HCT116 (cell line): ENCODE results near the gene ZNF423. TPM values are rescaled to one million over a fixed set of nuclear protein-coding genes. Genes with fewer than 3 reads are reported as not detected.

Experiments
- ATAC-seq: fragments of 200-7000 bp; cut with Tn5 transposase; 2 replicates; pipeline ENCODE4 v1.9.1; 2020; ENCODE audit warnings: mild to moderate bottlenecking, moderate library complexity
- BruUV-seq: library from RNA; stranded (reverse); fragments of 400-500 nt; replicated peaks from 2 replicates; lab custom pipeline; 2021; lab: Mats Ljungman, UMichigan
- CTCF ChIA-PET: fragments of 300-600 bp; sonication (Branson Sonifier 250); formaldehyde crosslinking; loops from one replicate; lab custom pipeline; 2021; ENCODE audit warnings: antibody characterized with exemption; lab: Charles Lee
- POLR2A ChIA-PET: fragments of 300-600, 350-600 bp; sonication (Branson Sonifier 250); formaldehyde crosslinking; loops from one replicate; lab custom pipeline; 2021; ENCODE audit warnings: antibody characterized with exemption; lab: Charles Lee
- RAD21 ChIA-PET, 2 experiments: fragments of 300-600 bp; sonication (Branson Sonifier 250); formaldehyde crosslinking; loops; one replicate each; lab custom pipeline; 2023; ENCODE audit warnings: low total read pairs in 2 of 2; ENCODE audit not compliant: uncharacterized antibody in 2 of 2, unreplicated experiment in 2 of 2, low non-redundant PET in 1 of 2; lab: Charles Lee
- DNase-seq: peaks from one replicate; pipeline ENCODE4 v3.0.0-alpha.2; 2010; ENCODE audit warnings: low read depth, low spot score
- H2AFZ ChIP-seq: fragments of 200-600 bp; shearing (Covaris generic), sonication (generic); 2 replicates; pipeline ENCODE4 v1.6.1; 2017; ENCODE audit warnings: low read depth, mixed run types, mixed read lengths, antibody characterized with exemption, low read length; ENCODE audit not compliant: poor library complexity, severe bottlenecking
- H3K27ac ChIP-seq: 2 replicates; pipeline ENCODE4 v1.5.1; 2012; ENCODE audit warnings: low read depth, low read length
- H3K27me3 ChIP-seq: fragments of 200-600 bp; sonication (generic); 2 replicates; pipeline ENCODE4 v1.6.1; 2016; ENCODE audit warnings: mixed run types, low read length, mixed read lengths; ENCODE audit not compliant: insufficient read depth
- H3K36me3 ChIP-seq, 2 experiments: fragments of 200-500 bp in 1 of 2; fragments of 200-600 bp in 1 of 2; sonication (Bioruptor generic) in 1 of 2; sonication (generic) in 1 of 2; 2 replicates each; pipeline versions ENCODE4 v1.5.1 to v1.6.1; 2014 to 2016; ENCODE audit warnings: low read length in 2 of 2, inconsistent platforms in 1 of 2, mixed read lengths in 1 of 2, mixed run types in 1 of 2; ENCODE audit not compliant: insufficient read depth in 2 of 2, control insufficient read depth in 1 of 2
- H3K4me1 ChIP-seq, 2 experiments: fragments of 200-600 bp in 1 of 2; sonication (generic) in 1 of 2; 2 replicates each; pipeline versions ENCODE4 v1.5.1 to v1.6.1; 2012 to 2017; ENCODE audit warnings: low read length in 2 of 2, inconsistent platforms in 1 of 2, mild to moderate bottlenecking in 1 of 2, mixed read lengths in 1 of 2, mixed run types in 1 of 2, moderate library complexity in 1 of 2; ENCODE audit not compliant: insufficient read depth in 2 of 2, control insufficient read depth in 1 of 2
- H3K4me2 ChIP-seq: fragments of 200-600 bp; sonication (generic); 2 replicates; pipeline ENCODE4 v1.6.1; 2017; ENCODE audit warnings: mixed run types, low read length, mixed read lengths
- H3K4me3 ChIP-seq, 2 experiments: fragments of 200-600 bp in 1 of 2; sonication (generic) in 1 of 2; replicated peaks in 1 of 2; 2 replicates each; pipeline ENCODE4 v1.5.1; 2011 to 2016; ENCODE audit warnings: low read length in 2 of 2, control low read depth in 1 of 2, low read depth in 1 of 2, mild to moderate bottlenecking in 1 of 2, mixed read lengths in 1 of 2, mixed run types in 1 of 2
- H3K79me2 ChIP-seq: fragments of 200-600 bp; sonication (generic); 2 replicates; pipeline ENCODE4 v1.6.1; 2017; ENCODE audit warnings: mild to moderate bottlenecking, mixed run types, low read length, moderate library complexity, mixed read lengths; ENCODE audit not compliant: insufficient read depth
- H3K9ac ChIP-seq: fragments of 200-600 bp; sonication (generic); 2 replicates; pipeline ENCODE4 v1.6.1; 2016; ENCODE audit warnings: low read length, mixed read lengths
- H3K9me2 ChIP-seq: fragments of 200-600 bp; sonication (generic), shearing (Covaris generic); 2 replicates; pipeline ENCODE4 v1.6.1; 2017; ENCODE audit warnings: mixed run types, mild to moderate bottlenecking, moderate library complexity; ENCODE audit not compliant: insufficient read depth
- H3K9me3 ChIP-seq, 2 experiments: fragments of 200-500 bp in 1 of 2; fragments of 200-600 bp in 1 of 2; sonication (Bioruptor generic) in 1 of 2; sonication (generic) in 1 of 2; 2 replicates each; pipeline ENCODE4 v1.6.1; 2014 to 2017; ENCODE audit warnings: low read length in 2 of 2, mixed read lengths in 2 of 2, inconsistent platforms in 1 of 2, low read depth in 1 of 2, mild to moderate bottlenecking in 1 of 2, mixed run types in 1 of 2, moderate library complexity in 1 of 2; ENCODE audit not compliant: control insufficient read depth in 1 of 2, insufficient read depth in 1 of 2
- H4K20me1 ChIP-seq: fragments of 200-600 bp; sonication (generic), shearing (Covaris generic); 2 replicates; pipeline ENCODE4 v1.6.1; 2017; ENCODE audit warnings: mixed run types, mild to moderate bottlenecking, moderate library complexity; ENCODE audit not compliant: insufficient read depth
- CEBPB ChIP-seq: IDR thresholded peaks from 2 replicates; pipeline ENCODE4 v1.6.1; 2012; ENCODE audit warnings: low read depth
- REST ChIP-seq: IDR thresholded peaks from 2 replicates; pipeline ENCODE4 v1.6.1; 2012; ENCODE audit warnings: low read depth
- intact Hi-C: fragments of 100-400 bp; cut with micrococcal nuclease; formaldehyde crosslinking; loops from 2 replicates; pipeline ENCODE4 v1.10.0; 2022
- total RNA-seq: library from RNA; stranded (reverse); gene quantifications from one replicate; pipeline ENCODE4 v1.2.1, GENCODE V29; 2021; ENCODE audit not compliant: unreplicated experiment

Gene ZNF423
- total RNA-seq, 1 experiment from 2014 or later, result 0.22 TPM

GRCh38 chr16:49623501-49624266 is 232.2 kb downstream of the ZNF423 start:
- TF ChIP-seq CEBPB, result no peak
- TF ChIP-seq REST, result no peak
- no peaks in the 10 kb centered on the region for H3K27me3 ChIP-seq
- no peaks in the 10 kb centered on the region for H3K9me2 ChIP-seq
- ATAC-seq, result no peak
- no peak overlapping the region for H3K4me3 ChIP-seq
- no peak overlapping the region for H3K4me2 ChIP-seq
- BruUV-seq, result no TSS peak
- H3K36me3 ChIP-seq, result no peaks in the 10 kb centered on the region
- intact Hi-C loops, result no loop called here
- H3K79me2 ChIP-seq, result no peaks in the 10 kb centered on the region
- DNase-seq, result no peak
- RAD21 ChIA-PET, result no interaction called here
- H3K27ac ChIP-seq, result no peak overlapping the region
- H3K9me3 ChIP-seq, result no peaks in the 10 kb centered on the region
- H3K9ac ChIP-seq, result no peak overlapping the region
- POLR2A ChIA-PET, result no interaction called here
- H3K4me1 ChIP-seq, result peaks cover 16 to 18% of the 10 kb centered on the region in 2 experiments
- CTCF ChIA-PET, result no interaction called here
- no peak overlapping the region for H2AFZ ChIP-seq
- no peaks in the 10 kb centered on the region for H4K20me1 ChIP-seq
